Mesenteric fat pad (tissue), 1 donor: Measurements from ENCODE around the gene ODR4. TPM values are rescaled to one million over a fixed set of nuclear protein-coding genes. Genes with fewer than 3 reads are reported as not detected.
"Not testable (repeated sequence)": the region's sequence is repeated elsewhere in the genome, so short reads cannot be mapped to it uniquely, and the experiment has no call there.

ENCODE experiments used
- DNase-seq: peaks from one replicate; pipeline ENCODE4 v3.0.0-alpha.2; 2020; ENCODE audit warnings: low spot score
- total RNA-seq: library from RNA; stranded (reverse); fragmentation: NEBNext Ultra II Directional; extraction: Animal tissue kit (Norgen Biotek cat#: 25700); gene quantifications from one replicate; pipeline ENCODE4 v1.2.1, GENCODE V29; 2021
- donor health status: DM: yes; HTN: yes; CAD: no.

Gene ODR4
- total RNA-seq, 1 donor from 2014 or later, result 21.8 TPM

DNA sequence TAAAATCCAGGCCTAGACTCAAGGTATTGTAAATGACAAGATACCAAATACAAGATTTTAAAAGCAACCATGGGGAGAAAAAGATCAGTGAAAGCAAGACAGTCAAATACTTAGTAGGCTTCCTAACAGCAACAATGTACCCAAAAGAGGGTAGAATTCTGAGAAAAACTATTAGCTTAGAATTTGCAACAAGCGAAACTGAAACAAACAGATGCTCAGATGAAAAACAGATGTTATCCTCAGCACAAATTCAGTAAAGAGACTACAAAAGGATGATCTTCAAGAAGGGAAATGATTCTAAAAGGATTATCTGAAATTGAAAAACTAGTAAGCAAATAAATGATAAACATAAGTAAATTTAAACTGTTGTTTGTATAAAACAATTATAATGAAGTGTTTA lies 45.3 kb downstream of the ODR4 start:
- no peak for DNase-seq

- DNase-seq, result no peak
These were observed 45.8 kb downstream of the ODR4 start for GRCh38 chr1:186421446-186421845.

GRCh38 chr1:186424539-186424938 lies 48.9 kb downstream of the ODR4 start:
- DNase-seq, result no peak

DNA sequence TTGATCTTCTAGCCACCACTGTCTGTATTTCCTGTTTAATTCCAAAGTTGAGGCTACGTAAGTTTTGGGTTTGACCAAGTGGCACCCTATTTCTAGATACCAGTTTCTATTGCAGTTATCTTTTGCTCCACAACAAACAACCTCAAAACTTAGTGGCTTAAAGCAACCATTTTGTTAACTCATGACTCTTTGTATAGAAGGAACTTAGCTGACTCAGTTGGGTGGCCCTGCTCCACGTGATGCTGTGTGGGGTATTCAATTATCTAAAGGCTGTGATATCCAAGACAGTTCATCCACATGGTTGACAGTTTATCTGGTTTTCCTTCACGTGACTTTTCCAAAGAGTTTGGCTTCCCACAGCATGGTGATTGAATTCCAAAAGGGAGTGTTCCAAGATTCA lies 50.5 kb downstream of the ODR4 start:
- no peak for DNase-seq

GRCh38 chr1:186429017-186429416 lies 53.4 kb downstream of the ODR4 start:
- DNase-seq, result no peak

DNA sequence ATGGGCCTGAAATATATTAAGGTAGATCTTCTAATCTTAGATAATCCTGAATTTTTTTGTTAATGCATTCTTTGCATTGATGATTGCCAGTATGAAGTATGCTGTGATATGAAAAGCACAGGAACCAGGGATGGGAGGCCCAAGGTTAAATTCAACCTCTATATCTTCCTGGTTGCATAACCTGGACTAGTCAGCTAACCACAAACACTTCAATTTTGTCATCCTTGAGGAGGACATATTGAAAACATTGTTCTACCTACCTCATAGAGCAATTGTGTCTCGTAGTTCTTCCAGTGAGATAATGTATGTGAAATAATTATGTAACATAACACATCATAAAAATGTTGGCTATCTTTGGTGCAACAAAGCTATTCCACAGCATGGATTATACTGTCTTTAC lies 59.7 kb downstream of the ODR4 start:
- no peak for DNase-seq

DNA sequence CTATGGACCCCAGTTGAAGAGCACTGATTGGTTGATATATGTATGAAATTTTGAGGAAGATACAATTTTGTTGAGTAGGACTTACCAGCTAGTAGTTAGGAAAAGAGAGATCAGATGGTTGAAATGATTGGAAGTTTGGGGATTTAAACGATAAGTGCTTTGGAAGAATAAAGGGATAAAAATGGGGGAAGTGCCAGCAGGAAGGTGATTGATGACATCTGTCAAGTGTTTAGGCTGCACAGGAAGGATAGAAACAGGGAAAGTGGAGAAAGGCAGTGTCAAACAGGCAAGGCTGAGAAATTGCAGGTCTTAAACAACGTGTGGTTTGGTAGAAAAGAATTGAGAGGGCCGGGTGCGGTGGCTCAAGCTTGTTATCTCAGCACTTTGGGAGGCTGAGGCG lies 62.9 kb downstream of the ODR4 start:
- DNase-seq, result no peak

DNA sequence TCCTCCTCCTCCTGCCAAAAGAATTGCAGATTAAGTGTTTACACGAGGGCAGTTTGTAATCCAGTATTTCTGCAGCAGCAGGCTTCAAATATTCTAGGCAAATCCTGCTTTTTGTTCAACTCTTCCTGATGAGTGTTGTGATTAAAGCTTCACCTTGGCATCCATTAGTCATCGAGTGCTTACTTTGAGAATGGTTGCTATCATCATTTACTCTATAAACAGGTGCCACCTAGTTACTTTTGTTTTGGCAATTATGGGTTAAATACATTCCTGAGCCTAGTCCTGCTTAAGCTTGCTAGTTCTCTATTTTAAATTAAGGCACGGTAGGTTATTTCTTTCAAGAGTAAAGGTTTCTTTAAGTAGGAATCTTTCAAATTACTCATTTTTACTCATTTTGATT lies 64.9 kb downstream of the ODR4 start:
- no peak for DNase-seq

- no peak for DNase-seq
These were observed 67.2 kb downstream of the ODR4 start for GRCh38 chr1:186442651-186443375.

DNA sequence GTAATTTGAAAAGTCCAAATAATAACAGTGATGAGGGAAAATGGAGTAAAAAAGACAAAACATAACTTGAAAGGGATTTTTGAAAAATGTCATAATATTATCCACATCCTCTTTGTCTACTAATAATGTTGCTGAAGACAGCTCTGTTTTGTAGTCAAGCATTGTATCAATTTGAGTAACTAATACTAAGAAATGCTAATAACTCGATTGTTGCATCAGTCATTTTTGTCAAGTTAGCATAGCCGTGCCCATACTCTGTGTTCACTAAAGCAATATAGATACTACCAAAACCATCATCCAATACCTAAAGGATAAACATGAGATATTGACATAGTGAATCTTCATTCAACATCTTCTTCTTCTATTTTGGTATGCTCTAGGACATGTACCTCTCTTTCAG lies 68.0 kb downstream of the ODR4 start:
- DNase-seq, result no peak

DNA sequence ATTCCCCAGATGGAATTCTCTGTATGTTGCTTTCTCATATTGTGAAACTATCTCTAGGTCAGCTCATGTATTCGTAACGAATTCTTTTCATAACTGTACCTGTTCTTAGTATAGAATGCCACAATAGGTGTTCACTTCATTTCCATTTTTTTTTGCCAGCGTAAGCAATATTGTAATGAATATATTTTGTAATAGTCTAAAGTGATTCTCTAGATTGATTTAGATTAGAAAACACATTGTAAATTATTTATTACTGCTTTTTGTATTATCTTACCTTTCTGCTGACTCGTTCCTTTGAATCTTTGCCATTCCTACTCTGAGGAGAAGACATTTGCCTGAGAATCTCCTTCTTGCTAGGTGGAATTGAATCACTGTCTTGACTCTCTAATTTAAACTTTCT lies 70.5 kb downstream of the ODR4 start:
- no peak for DNase-seq

- DNase-seq, result no peak
These were observed 79.3 kb downstream of the ODR4 start for GRCh38 chr1:186454981-186455380.

- no peak for DNase-seq
These were observed 81.2 kb downstream of the ODR4 start for GRCh38 chr1:186456729-186457255.

DNA sequence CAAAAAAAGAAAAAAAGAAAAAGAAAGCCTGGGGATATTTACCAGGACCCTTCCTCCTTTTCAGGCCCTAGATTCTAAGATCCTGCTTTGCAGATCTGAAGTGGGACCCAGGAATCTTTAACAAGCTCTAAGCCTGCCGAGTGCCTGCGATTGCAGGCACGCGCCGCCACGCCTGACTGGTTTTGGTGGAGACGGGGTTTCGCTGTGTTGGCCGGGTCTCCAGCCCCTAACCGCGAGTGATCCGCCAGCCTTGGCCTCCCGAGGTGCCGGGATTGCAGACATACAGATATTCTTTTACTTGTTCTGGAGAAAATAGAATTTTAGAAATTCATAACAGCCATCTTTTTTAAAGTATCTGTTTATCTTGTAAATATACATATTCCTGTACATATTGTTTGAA lies 83.5 kb downstream of the ODR4 start:
- DNase-seq, result not testable (repeated sequence)

DNA sequence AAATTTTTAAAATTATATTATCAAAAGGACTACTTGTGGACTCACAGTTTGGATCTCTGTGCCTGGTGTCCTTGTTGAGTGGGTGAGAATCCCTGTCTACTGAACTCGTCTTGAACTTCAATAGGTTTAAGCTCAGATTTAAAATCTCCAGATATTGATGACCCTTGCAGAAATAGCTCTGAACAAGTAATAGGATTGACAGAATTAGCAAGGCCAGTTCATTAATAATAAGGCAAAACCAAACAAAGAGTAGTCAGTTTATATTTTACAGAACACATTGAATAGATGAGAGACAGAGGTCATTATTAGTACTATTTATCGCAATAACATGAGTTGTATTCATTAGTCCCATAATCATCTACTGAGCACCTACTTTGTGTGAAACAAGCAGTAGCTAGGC lies 85.4 kb downstream of the ODR4 start, which contains the start of gene PDC:
PDC (minus strand) TSS at position 101 of the 400 bp plus-strand sequence. CDS start 11,655 bp downstream, outside the sequence.
- DNase-seq, result no peak

GRCh38 chr1:186463511-186463910 lies 87.9 kb downstream of the ODR4 start:
- no peak for DNase-seq

GRCh38 chr1:186463926-186464325 lies 88.3 kb downstream of the ODR4 start:
- no peak for DNase-seq

GRCh38 chr1:186465491-186465890 lies 89.9 kb downstream of the ODR4 start:
- DNase-seq, result not testable (repeated sequence)

DNA sequence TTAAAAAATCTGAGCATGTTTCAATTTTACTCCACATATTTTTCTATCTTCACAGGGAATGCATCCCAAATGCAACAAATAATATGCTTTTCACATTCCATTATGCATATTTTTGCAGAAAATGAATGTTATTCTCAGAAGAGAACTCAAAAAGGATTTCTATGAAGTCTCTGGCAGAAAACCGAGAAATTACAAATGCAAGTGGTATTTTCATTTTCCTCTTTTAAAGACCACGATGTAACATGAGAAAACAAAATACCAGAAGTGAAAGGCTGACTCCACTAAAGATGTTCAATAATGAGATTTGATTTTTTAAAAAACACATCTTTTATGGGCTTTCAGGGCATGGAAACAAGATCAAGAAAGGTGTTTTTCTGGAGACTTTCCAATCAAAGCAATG lies 90.3 kb downstream of the ODR4 start:
- DNase-seq, result no peak
